Skeletal muscle satellite cell (primary cell): ENCODE measurements around the gene XDH.

Source experiments
- H3K27me3 ChIP-seq: 2 replicates; pipeline ENCODE4 v1.7.0; 2013; ENCODE audit warnings: low read length; ENCODE audit not compliant: control insufficient read depth, insufficient read depth
- H3K36me3 ChIP-seq: 2 replicates; pipeline ENCODE4 v1.7.0; 2013; ENCODE audit warnings: mild to moderate bottlenecking, control low read depth, low read length; ENCODE audit not compliant: insufficient read depth
- H3K4me1 ChIP-seq: 2 replicates; pipeline ENCODE4 v1.7.0; 2013; ENCODE audit warnings: low read length; ENCODE audit not compliant: control insufficient read depth, insufficient read depth
- H3K4me2 ChIP-seq: 2 replicates; pipeline ENCODE4 v1.7.0; 2013; ENCODE audit warnings: mild to moderate bottlenecking, low read length
- H3K4me3 ChIP-seq: 2 replicates; pipeline ENCODE4 v1.7.0; 2013; ENCODE audit warnings: low read length
- H3K9ac ChIP-seq: 2 replicates; pipeline ENCODE4 v1.7.0; 2013; ENCODE audit warnings: mild to moderate bottlenecking, low read depth, low read length, moderate library complexity
- H3K9me3 ChIP-seq: replicated peaks from 2 replicates; pipeline ENCODE4 v1.7.0; 2013; ENCODE audit warnings: mild to moderate bottlenecking, control low read depth, low read length

Gene XDH

GRCh38 chr2:31363956-31364750 is 50.4 kb downstream of the XDH start:
- Histone ChIP-seq H3K4me1 (no peaks in the 10 kb centered on the region), H3K4me3 (no peak overlapping the region), H3K36me3 (no peaks in the 10 kb centered on the region), H3K27me3 (no peaks in the 10 kb centered on the region), H3K9me3 (no peaks in the 10 kb centered on the region), H3K4me2 (no peak overlapping the region), H3K9ac (no peak overlapping the region)

- Histone ChIP-seq H3K4me2 (no peak overlapping the region), H3K9me3 (no peaks in the 10 kb centered on the region), H3K4me3 (no peak overlapping the region), H3K4me1 (no peaks in the 10 kb centered on the region), H3K27me3 (no peaks in the 10 kb centered on the region), H3K36me3 (no peaks in the 10 kb centered on the region), H3K9ac (no peak overlapping the region)
Observed at GRCh38 chr2:31362581-31362980, 52.0 kb downstream of the XDH start.

- Histone ChIP-seq H3K36me3 (no peaks in the 10 kb centered on the region), H3K9ac (no peak overlapping the region), H3K4me1 (no peaks in the 10 kb centered on the region), H3K4me2 (no peak overlapping the region), H3K27me3 (no peaks in the 10 kb centered on the region), H3K4me3 (no peak overlapping the region), H3K9me3 (no peaks in the 10 kb centered on the region)
Observed at GRCh38 chr2:31359229-31359628, 55.3 kb downstream of the XDH start.

- H3K9ac ChIP-seq = no peak overlapping the region
- H3K4me3 ChIP-seq = no peak overlapping the region
- H3K4me1 ChIP-seq = no peaks in the 10 kb centered on the region
- no peaks in the 10 kb centered on the region for H3K9me3 ChIP-seq
- no peaks in the 10 kb centered on the region for H3K27me3 ChIP-seq
- no peaks in the 10 kb centered on the region for H3K36me3 ChIP-seq
- H3K4me2 ChIP-seq = no peak overlapping the region
Observed at GRCh38 chr2:31354837-31355236, 59.7 kb downstream of the XDH start.

- Histone ChIP-seq H3K9ac (no peak overlapping the region), H3K27me3 (no peaks in the 10 kb centered on the region), H3K9me3 (no peaks in the 10 kb centered on the region), H3K36me3 (no peaks in the 10 kb centered on the region), H3K4me1 (no peaks in the 10 kb centered on the region), H3K4me2 (no peak overlapping the region), H3K4me3 (no peak overlapping the region)
Observed at GRCh38 chr2:31353179-31353578, 61.4 kb downstream of the XDH start.

GRCh38 chr2:31349684-31350083 is 64.9 kb downstream of the XDH start:
- Histone ChIP-seq H3K9me3 (no peaks in the 10 kb centered on the region), H3K4me1 (no peaks in the 10 kb centered on the region), H3K36me3 (no peaks in the 10 kb centered on the region), H3K4me2 (no peak overlapping the region), H3K4me3 (no peak overlapping the region), H3K27me3 (no peaks in the 10 kb centered on the region), H3K9ac (no peak overlapping the region)

- no peak overlapping the region for H3K4me2 ChIP-seq
- no peak overlapping the region for H3K4me3 ChIP-seq
- no peaks in the 10 kb centered on the region for H3K36me3 ChIP-seq
- no peaks in the 10 kb centered on the region for H3K27me3 ChIP-seq
- H3K4me1 ChIP-seq = no peaks in the 10 kb centered on the region
- H3K9me3 ChIP-seq = no peaks in the 10 kb centered on the region
- no peak overlapping the region for H3K9ac ChIP-seq
Observed at GRCh38 chr2:31349160-31349559, 65.4 kb downstream of the XDH start.

- H3K9me3 ChIP-seq = no peaks in the 10 kb centered on the region
- no peaks in the 10 kb centered on the region for H3K36me3 ChIP-seq
- no peak overlapping the region for H3K4me2 ChIP-seq
- no peaks in the 10 kb centered on the region for H3K4me1 ChIP-seq
- H3K4me3 ChIP-seq = no peak overlapping the region
- H3K9ac ChIP-seq = no peak overlapping the region
- no peaks in the 10 kb centered on the region for H3K27me3 ChIP-seq
Observed at GRCh38 chr2:31348618-31349017, 65.9 kb downstream of the XDH start.

GRCh38 chr2:31347750-31348149 is 66.8 kb downstream of the XDH start:
- Histone ChIP-seq H3K9me3 (no peaks in the 10 kb centered on the region), H3K4me1 (no peaks in the 10 kb centered on the region), H3K4me3 (no peak overlapping the region), H3K27me3 (no peaks in the 10 kb centered on the region), H3K4me2 (no peak overlapping the region), H3K9ac (no peak overlapping the region), H3K36me3 (no peaks in the 10 kb centered on the region)

- Histone ChIP-seq H3K9me3 (no peaks in the 10 kb centered on the region), H3K9ac (no peak overlapping the region), H3K27me3 (no peaks in the 10 kb centered on the region), H3K36me3 (no peaks in the 10 kb centered on the region), H3K4me1 (no peaks in the 10 kb centered on the region), H3K4me3 (no peak overlapping the region), H3K4me2 (no peak overlapping the region)
Observed at GRCh38 chr2:31347319-31347718, 67.2 kb downstream of the XDH start.

GRCh38 chr2:31344447-31344846 is 70.1 kb downstream of the XDH start:
- no peaks in the 10 kb centered on the region for H3K4me1 ChIP-seq
- H3K4me2 ChIP-seq = no peak overlapping the region
- H3K9me3 ChIP-seq = no peaks in the 10 kb centered on the region
- no peaks in the 10 kb centered on the region for H3K36me3 ChIP-seq
- H3K4me3 ChIP-seq = no peak overlapping the region
- no peaks in the 10 kb centered on the region for H3K27me3 ChIP-seq
- no peak overlapping the region for H3K9ac ChIP-seq

- Histone ChIP-seq H3K9ac (no peak overlapping the region), H3K36me3 (no peaks in the 10 kb centered on the region), H3K9me3 (no peaks in the 10 kb centered on the region), H3K4me2 (no peak overlapping the region), H3K4me3 (no peak overlapping the region), H3K4me1 (peaks cover 23% of the 10 kb centered on the region), H3K27me3 (no peaks in the 10 kb centered on the region)
Observed at GRCh38 chr2:31341351-31341750, 73.2 kb downstream of the XDH start.
